Common myeloid progenitor, CD34-positive (primary cell): ENCODE results near the gene RNF150.

Experiments
- CTCF ChIA-PET: fragments of 350-600 bp; sonication (Branson Sonifier 250); formaldehyde crosslinking; loops from one replicate; lab custom pipeline; 2021; ENCODE audit warnings: antibody characterized with exemption; lab: Charles Lee
- POLR2A ChIA-PET: fragments of 350-600 bp; sonication (Branson Sonifier 250); formaldehyde crosslinking; loops from one replicate; lab custom pipeline; 2021; ENCODE audit warnings: antibody characterized with exemption; lab: Charles Lee
- DNase-seq, 3 donors: peaks; one replicate each; pipeline versions ENCODE4 v3.0.0 to v3.0.0-alpha.2; 2013
- H3K27ac ChIP-seq, 2 experiments: 1 replicate in 1 of 2; 2 replicates in 1 of 2; pipeline ENCODE4 v1.7.0; 2013; ENCODE audit warnings: inconsistent platforms in 2 of 2, low read length in 2 of 2, mild to moderate bottlenecking in 2 of 2, low read depth in 1 of 2, moderate library complexity in 1 of 2; ENCODE audit not compliant: severe bottlenecking in 2 of 2, insufficient read depth in 1 of 2, poor library complexity in 1 of 2
- H3K27me3 ChIP-seq, 5 experiments: replicated peaks in 2 of 5; 1 replicate in 3 of 5; 2 replicates in 2 of 5; pipeline versions ENCODE4 v1.6.1 to v1.7.0; 2013; ENCODE audit warnings: low read length in 4 of 5, mild to moderate bottlenecking in 2 of 5, moderate library complexity in 2 of 5, inconsistent platforms in 1 of 5; ENCODE audit not compliant: insufficient read depth in 5 of 5, control insufficient read depth in 4 of 5
- H3K36me3 ChIP-seq, 4 experiments: 1 replicate in 2 of 4; 2 replicates in 2 of 4; pipeline versions ENCODE4 v1.6.1 to v1.7.0; 2013; ENCODE audit warnings: low read length in 3 of 4, control low read depth in 1 of 4, mild to moderate bottlenecking in 1 of 4; ENCODE audit not compliant: control insufficient read depth in 4 of 4, insufficient read depth in 4 of 4
- H3K4me1 ChIP-seq, 4 experiments: 1 replicate in 3 of 4; 2 replicates in 1 of 4; pipeline versions ENCODE4 v1.6.1 to v1.7.1; 2013; ENCODE audit warnings: low read length in 3 of 4, mild to moderate bottlenecking in 3 of 4, control low read depth in 1 of 4, inconsistent platforms in 1 of 4, moderate library complexity in 1 of 4; ENCODE audit not compliant: control insufficient read depth in 4 of 4, insufficient read depth in 4 of 4; ENCODE audit errors: control extremely low read depth in 1 of 4
- H3K4me3 ChIP-seq, 7 experiments: 1 replicate in 4 of 7; 2 replicates in 3 of 7; pipeline versions ENCODE4 v1.5.1 to v1.7.0; 2013; ENCODE audit warnings: mild to moderate bottlenecking in 7 of 7, low read length in 6 of 7, moderate library complexity in 6 of 7, inconsistent platforms in 2 of 7, low read depth in 2 of 7, control low read depth in 1 of 7; ENCODE audit not compliant: insufficient read depth in 4 of 7, control insufficient read depth in 1 of 7; ENCODE audit errors: extremely low read depth in 1 of 7
- H3K9me3 ChIP-seq, 5 experiments: 1 replicate in 4 of 5; 2 replicates in 1 of 5; pipeline versions ENCODE4 v1.6.1 to v1.7.1; 2013; ENCODE audit warnings: low read length in 4 of 5, mild to moderate bottlenecking in 2 of 5, inconsistent platforms in 1 of 5, low read depth in 1 of 5, moderate library complexity in 1 of 5; ENCODE audit not compliant: control insufficient read depth in 4 of 5, insufficient read depth in 2 of 5; ENCODE audit errors: control extremely low read depth in 1 of 5
- WGBS: methylation state at CpG from one replicate; pipeline ENCODE4 v1.1.5; 2013; ENCODE audit not compliant: insufficient coverage; 5-methylcytosine and 5-hydroxymethylcytosine counted together

Gene RNF150

GRCh38 chr4:140932501-140933045 is 200.7 kb downstream of the RNF150 start:
- CTCF ChIA-PET, result interaction anchor here (1.2 to 2.6 kb wide), 2 partner anchors 8 to 63 kb away, joined by 3 to 7 read pairs; no protein-coding TSS in a partner anchor
- H3K27me3 ChIP-seq, result no peaks in the 10 kb centered on the region
- H3K4me1 ChIP-seq, result peaks cover 0 to 20% (median 8%) of the 10 kb centered on the region in 4 experiments
- H3K36me3 ChIP-seq, result no peaks in the 10 kb centered on the region
- no peak for DNase-seq
- no peaks in the 10 kb centered on the region for H3K9me3 ChIP-seq
- WGBS, result 90% methylated on average over 2 of the region's 2 CpGs
- POLR2A ChIA-PET, result interaction anchor here (0.6 kb wide), 1 partner anchor 560 kb away, joined by 3 read pairs; no protein-coding TSS in a partner anchor
- no peak overlapping the region for H3K4me3 ChIP-seq
- H3K27ac ChIP-seq, result peak overlapping the region; percentile 3 to 23

GRCh38 chr4:140931911-140932310 is 201.4 kb downstream of the RNF150 start:
- peaks cover 0 to 20% (median 8%) of the 10 kb centered on the region in 4 experiments for H3K4me1 ChIP-seq
- ChIA-PET POLR2A (interaction anchor here (0.6 kb wide), 1 partner anchor 559 kb away, joined by 3 read pairs; no protein-coding TSS in a partner anchor), CTCF (interaction anchor here (0.7 to 2.6 kb wide), 3 partner anchors 9 to 62 kb away, joined by 3 to 7 read pairs (median 3); no protein-coding TSS in a partner anchor)
- no peaks in the 10 kb centered on the region for H3K9me3 ChIP-seq
- H3K27ac ChIP-seq, result peak overlapping the region; percentile 3 to 23
- H3K27me3 ChIP-seq, result no peaks in the 10 kb centered on the region
- no peaks in the 10 kb centered on the region for H3K36me3 ChIP-seq
- no CpG with 5 or more reads among the region's 2 CpGs for WGBS
- peak overlapping the region in 4 of 7 experiments; percentile 4 to 62 (median 34) for H3K4me3 ChIP-seq
- DNase-seq, result peak; percentile 34 to 84 (median 69)

- Histone ChIP-seq H3K27me3 (no peaks in the 10 kb centered on the region), H3K27ac (no peak overlapping the region), H3K4me1 (peaks cover 0 to 20% (median 8%) of the 10 kb centered on the region in 4 experiments), H3K9me3 (no peaks in the 10 kb centered on the region), H3K36me3 (no peaks in the 10 kb centered on the region), H3K4me3 (no peak overlapping the region)
- CTCF ChIA-PET, result interaction anchor here (2.6 kb wide), 1 partner anchor 10 kb away, joined by 7 read pairs; no protein-coding TSS in a partner anchor
- POLR2A ChIA-PET, result interaction anchor here (0.6 kb wide), 1 partner anchor 213 kb away, joined by 4 read pairs; no protein-coding TSS in a partner anchor
- DNase-seq, result no peak
- 66% methylated on average over 7 of the region's 7 CpGs for WGBS
These were observed 202.7 kb downstream of the RNF150 start for GRCh38 chr4:140930557-140930956.

GRCh38 chr4:140930011-140930410 is 203.3 kb downstream of the RNF150 start:
- peak in 2 of 3 donors; percentile 71 to 77 for DNase-seq
- Histone ChIP-seq H3K36me3 (no peaks in the 10 kb centered on the region), H3K4me1 (peaks cover 0 to 16% (median 8%) of the 10 kb centered on the region in 4 experiments), H3K9me3 (no peaks in the 10 kb centered on the region), H3K4me3 (no peak overlapping the region), H3K27me3 (no peaks in the 10 kb centered on the region), H3K27ac (peak overlapping the region in 1 of 2 experiments; percentile 51)
- 41% methylated on average over 2 of the region's 3 CpGs for WGBS
- CTCF ChIA-PET, result no interaction called here
- POLR2A ChIA-PET, result no interaction called here

GRCh38 chr4:140928880-140929279 is 204.4 kb downstream of the RNF150 start:
- CTCF ChIA-PET, result interaction anchor here (0.6 kb wide), 1 partner anchor 219 kb away, joined by 3 read pairs; no protein-coding TSS in a partner anchor
- no peak overlapping the region for H3K27ac ChIP-seq
- WGBS, result 38% methylated on average over 2 of the region's 3 CpGs
- H3K36me3 ChIP-seq, result no peaks in the 10 kb centered on the region
- H3K9me3 ChIP-seq, result no peaks in the 10 kb centered on the region
- POLR2A ChIA-PET, result no interaction called here
- no peak for DNase-seq
- H3K4me1 ChIP-seq, result peaks cover 0 to 16% (median 8%) of the 10 kb centered on the region in 4 experiments
- no peaks in the 10 kb centered on the region for H3K27me3 ChIP-seq
- H3K4me3 ChIP-seq, result no peak overlapping the region

- POLR2A ChIA-PET, result no interaction called here
- H3K4me3 ChIP-seq, result no peak overlapping the region
- 92% methylated on average over 2 of the region's 2 CpGs for WGBS
These were observed 206.6 kb downstream of the RNF150 start for GRCh38 chr4:140926672-140927071.

GRCh38 chr4:140925417-140925816 is 207.9 kb downstream of the RNF150 start:
- 96% methylated on average over 4 of the region's 6 CpGs for WGBS
- no peak for DNase-seq
- ChIA-PET POLR2A (no interaction called here), CTCF (interaction anchor here (1.1 to 1.4 kb wide), 2 partner anchors 14 to 40 kb away, joined by 4 to 6 read pairs; no protein-coding TSS in a partner anchor)
- Histone ChIP-seq H3K36me3 (no peaks in the 10 kb centered on the region), H3K27ac (no peak overlapping the region), H3K4me3 (no peak overlapping the region), H3K4me1 (peaks cover 0 to 4% (median 0%) of the 10 kb centered on the region in 4 experiments), H3K27me3 (no peaks in the 10 kb centered on the region), H3K9me3 (no peaks in the 10 kb centered on the region)

More at GRCh38 chr4:140926672-140927071, 206.6 kb downstream of the RNF150 start:
- peaks cover 0 to 14% (median 3%) of the 10 kb centered on the region in 4 experiments for H3K4me1 ChIP-seq
- CTCF ChIA-PET, result interaction anchor here (1.0 kb wide), 1 partner anchor 9 kb away, joined by 3 read pairs; no protein-coding TSS in a partner anchor
- H3K9me3 ChIP-seq, result no peaks in the 10 kb centered on the region
- no peaks in the 10 kb centered on the region for H3K27me3 ChIP-seq
- H3K27ac ChIP-seq, result no peak overlapping the region
- no peaks in the 10 kb centered on the region for H3K36me3 ChIP-seq
- DNase-seq, result no peak
